Measurements from ENCODE around the gene CNOT9.

The CNOT9 gene

DNA sequence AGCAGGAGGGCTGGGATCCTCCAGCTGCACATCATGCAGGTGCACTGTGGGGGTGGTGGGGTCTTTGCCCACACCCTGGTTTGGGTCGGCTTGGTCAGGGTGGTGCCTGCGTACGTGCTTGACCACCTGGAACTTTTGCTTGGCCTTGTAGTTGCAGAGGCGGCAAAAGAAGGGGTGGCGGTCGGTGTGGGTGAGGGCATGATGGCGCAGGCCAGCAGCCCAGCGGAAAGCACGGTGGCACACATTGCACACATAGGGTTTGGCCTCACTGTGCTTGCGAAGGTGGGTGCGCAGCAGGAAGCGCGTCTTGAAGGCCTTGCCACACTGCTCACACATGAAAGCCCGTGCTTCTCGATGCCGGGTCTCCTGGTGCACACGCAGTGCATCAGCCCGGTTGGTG lies 69.7 kb downstream of the CNOT9 start:
- H3K4me2 ChIP-seq (ENCODE audit: low read length): no peak overlapping the region
- H2BK5ac ChIP-seq (ENCODE audit: low read depth, low read length, poor library complexity): no peak overlapping the region
- H4K12ac ChIP-seq (ENCODE audit: low read depth, low read length): no peak overlapping the region
- no peak overlapping the region for H3K23ac ChIP-seq (ENCODE audit: low read length)
- no peak overlapping the region for H4K8ac ChIP-seq (ENCODE audit: low read depth, low read length)
- no peak overlapping the region for H2AK5ac ChIP-seq (ENCODE audit: low read length)
- H3K4me3 ChIP-seq (ENCODE audit: low read depth, low read length): peak overlapping the region; percentile 27
- H3K4ac ChIP-seq (ENCODE audit: low read depth, low read length): no peak overlapping the region
- H2BK120ac ChIP-seq (ENCODE audit: insufficient read depth, low read length, poor library complexity): no peak overlapping the region
- H2AFZ ChIP-seq (ENCODE audit: insufficient read depth, low read length, poor library complexity): no peak overlapping the region
- H3K36me3 ChIP-seq (ENCODE audit: control insufficient read depth in 1 of 2, insufficient read depth in 2 of 2, low read length in 2 of 2): peaks cover 47 to 72% of the 10 kb centered on the region in 2 experiments
- H3K18ac ChIP-seq (ENCODE audit: low read length): no peak overlapping the region
- DNase-seq: no peak
- H3K27me3 ChIP-seq (ENCODE audit: insufficient read depth, low read length): no peaks in the 10 kb centered on the region
- H3K9me3 ChIP-seq (ENCODE audit: insufficient read depth, low read depth, low read length): no peaks in the 10 kb centered on the region
- H3K4me1 ChIP-seq (ENCODE audit: control insufficient read depth in 1 of 2, insufficient read depth in 2 of 2, low read length in 2 of 2): no peaks in the 10 kb centered on the region
- H3K79me2 ChIP-seq (ENCODE audit: control insufficient read depth, insufficient read depth, low read length, poor library complexity): no peaks in the 10 kb centered on the region
- no peak overlapping the region for H2BK12ac ChIP-seq (ENCODE audit: low read length)
- H3K79me1 ChIP-seq (ENCODE audit: low read length): no peaks in the 10 kb centered on the region
- H3K9ac ChIP-seq (ENCODE audit: low read length): no peak overlapping the region
- H3K14ac ChIP-seq (ENCODE audit: low read length): no peak overlapping the region
- H3K27ac ChIP-seq (ENCODE audit: low read depth, low read length): no peak overlapping the region
- WGBS (ENCODE audit: extremely low coverage, insufficient coverage, insufficient read length): no CpG with 5 or more reads among the region's 18 CpGs
- no peak overlapping the region for H4K91ac ChIP-seq (ENCODE audit: low read depth, low read length)

DNA sequence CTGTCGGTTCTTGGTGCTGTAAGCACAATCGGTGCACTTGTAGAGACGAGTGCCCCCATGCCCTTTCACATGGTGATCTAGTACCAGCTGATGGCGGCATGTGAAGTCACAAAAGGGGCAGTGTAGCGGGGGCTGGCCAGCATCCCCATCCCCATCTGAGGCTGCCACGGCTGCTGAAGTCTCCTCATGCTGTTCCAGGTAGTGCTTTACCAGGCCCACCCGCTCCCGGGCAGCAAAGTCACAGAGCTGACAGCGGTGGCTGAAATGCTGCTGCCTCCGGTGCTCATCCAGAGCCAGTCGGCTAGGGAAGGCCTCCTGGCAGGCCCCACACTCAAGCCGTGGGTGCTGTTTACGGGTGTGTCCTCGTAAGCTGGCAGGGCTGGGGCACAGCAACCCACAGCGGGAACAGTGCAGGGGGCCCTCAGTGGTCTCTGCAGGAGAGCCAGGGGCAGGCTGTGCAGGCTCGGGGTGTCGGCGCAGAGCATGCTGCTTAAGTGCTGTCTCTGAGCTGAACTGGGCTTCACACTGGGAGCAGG lies 73.5 kb downstream of the CNOT9 start:
- Histone ChIP-seq H3K23ac (ENCODE audit: low read length) (no peak overlapping the region), H3K27ac (ENCODE audit: low read depth, low read length) (no peak overlapping the region), H3K79me1 (ENCODE audit: low read length) (no peaks in the 10 kb centered on the region), H2AFZ (ENCODE audit: insufficient read depth, low read length, poor library complexity) (no peak overlapping the region), H2BK5ac (ENCODE audit: low read depth, low read length, poor library complexity) (no peak overlapping the region), H2AK5ac (ENCODE audit: low read length) (no peak overlapping the region), H3K9ac (ENCODE audit: low read length) (no peak overlapping the region), H3K4me1 (ENCODE audit: control insufficient read depth in 1 of 2, insufficient read depth in 2 of 2, low read length in 2 of 2) (no peaks in the 10 kb centered on the region), H3K27me3 (ENCODE audit: insufficient read depth, low read length) (no peaks in the 10 kb centered on the region), H2BK12ac (ENCODE audit: low read length) (no peak overlapping the region), H3K4me3 (ENCODE audit: low read depth, low read length) (no peak overlapping the region), H3K36me3 (ENCODE audit: control insufficient read depth in 1 of 2, insufficient read depth in 2 of 2, low read length in 2 of 2) (peaks cover 58 to 72% of the 10 kb centered on the region in 2 experiments), H4K12ac (ENCODE audit: low read depth, low read length) (no peak overlapping the region), H4K8ac (ENCODE audit: low read depth, low read length) (no peak overlapping the region), H3K18ac (ENCODE audit: low read length) (no peak overlapping the region), H3K79me2 (ENCODE audit: control insufficient read depth, insufficient read depth, low read length, poor library complexity) (no peaks in the 10 kb centered on the region), H3K4me2 (ENCODE audit: low read length) (no peak overlapping the region), H3K4ac (ENCODE audit: low read depth, low read length) (no peak overlapping the region), H4K91ac (ENCODE audit: low read depth, low read length) (no peak overlapping the region), H2BK120ac (ENCODE audit: insufficient read depth, low read length, poor library complexity) (no peak overlapping the region), H3K9me3 (ENCODE audit: insufficient read depth, low read depth, low read length) (peaks cover 4% of the 10 kb centered on the region), H3K14ac (ENCODE audit: low read length) (no peak overlapping the region)
- DNase-seq: no peak
- WGBS (ENCODE audit: extremely low coverage, insufficient coverage, insufficient read length): no CpG with 5 or more reads among the region's 18 CpGs

DNA sequence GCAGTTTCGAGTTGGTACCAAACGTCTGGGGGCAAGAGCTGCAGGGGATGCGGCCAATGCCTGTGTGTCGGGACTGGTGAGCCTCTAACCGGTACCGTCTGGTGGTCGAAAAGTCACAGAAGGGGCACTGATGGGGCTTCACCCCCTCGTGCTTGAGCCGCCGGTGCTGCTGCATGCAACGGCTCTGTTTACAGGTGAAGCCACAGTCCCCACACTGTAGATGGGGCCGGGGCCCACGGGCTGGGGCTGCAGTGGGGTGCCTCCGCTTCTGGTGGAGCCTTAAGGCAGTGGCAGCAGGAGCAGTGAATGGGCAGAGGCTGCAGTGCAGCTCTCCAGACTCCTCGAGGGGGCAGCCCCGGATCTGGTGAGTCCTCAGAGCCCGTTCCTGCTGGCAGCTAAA lies 74.1 kb downstream of the CNOT9 start:
- no peak overlapping the region for H2AFZ ChIP-seq (ENCODE audit: insufficient read depth, low read length, poor library complexity)
- no peak overlapping the region for H3K18ac ChIP-seq (ENCODE audit: low read length)
- peaks cover 60 to 72% of the 10 kb centered on the region in 2 experiments for H3K36me3 ChIP-seq (ENCODE audit: control insufficient read depth in 1 of 2, insufficient read depth in 2 of 2, low read length in 2 of 2)
- H4K8ac ChIP-seq (ENCODE audit: low read depth, low read length): no peak overlapping the region
- H3K27ac ChIP-seq (ENCODE audit: low read depth, low read length): no peak overlapping the region
- no peak for DNase-seq
- peaks cover 4% of the 10 kb centered on the region for H3K9me3 ChIP-seq (ENCODE audit: insufficient read depth, low read depth, low read length)
- H3K14ac ChIP-seq (ENCODE audit: low read length): no peak overlapping the region
- no peak overlapping the region for H3K9ac ChIP-seq (ENCODE audit: low read length)
- H2BK5ac ChIP-seq (ENCODE audit: low read depth, low read length, poor library complexity): no peak overlapping the region
- no peak overlapping the region for H3K4me3 ChIP-seq (ENCODE audit: low read depth, low read length)
- H3K79me1 ChIP-seq (ENCODE audit: low read length): no peaks in the 10 kb centered on the region
- H4K91ac ChIP-seq (ENCODE audit: low read depth, low read length): no peak overlapping the region
- no CpG with 5 or more reads among the region's 17 CpGs for WGBS (ENCODE audit: extremely low coverage, insufficient coverage, insufficient read length)
- H2BK12ac ChIP-seq (ENCODE audit: low read length): no peak overlapping the region
- H3K23ac ChIP-seq (ENCODE audit: low read length): no peak overlapping the region
- H3K79me2 ChIP-seq (ENCODE audit: control insufficient read depth, insufficient read depth, low read length, poor library complexity): no peaks in the 10 kb centered on the region
- H2BK120ac ChIP-seq (ENCODE audit: insufficient read depth, low read length, poor library complexity): no peak overlapping the region
- H3K4me2 ChIP-seq (ENCODE audit: low read length): no peak overlapping the region
- H2AK5ac ChIP-seq (ENCODE audit: low read length): no peak overlapping the region
- H3K4me1 ChIP-seq (ENCODE audit: control insufficient read depth in 1 of 2, insufficient read depth in 2 of 2, low read length in 2 of 2): no peaks in the 10 kb centered on the region
- no peaks in the 10 kb centered on the region for H3K27me3 ChIP-seq (ENCODE audit: insufficient read depth, low read length)
- H4K12ac ChIP-seq (ENCODE audit: low read depth, low read length): no peak overlapping the region
- no peak overlapping the region for H3K4ac ChIP-seq (ENCODE audit: low read depth, low read length)

DNA sequence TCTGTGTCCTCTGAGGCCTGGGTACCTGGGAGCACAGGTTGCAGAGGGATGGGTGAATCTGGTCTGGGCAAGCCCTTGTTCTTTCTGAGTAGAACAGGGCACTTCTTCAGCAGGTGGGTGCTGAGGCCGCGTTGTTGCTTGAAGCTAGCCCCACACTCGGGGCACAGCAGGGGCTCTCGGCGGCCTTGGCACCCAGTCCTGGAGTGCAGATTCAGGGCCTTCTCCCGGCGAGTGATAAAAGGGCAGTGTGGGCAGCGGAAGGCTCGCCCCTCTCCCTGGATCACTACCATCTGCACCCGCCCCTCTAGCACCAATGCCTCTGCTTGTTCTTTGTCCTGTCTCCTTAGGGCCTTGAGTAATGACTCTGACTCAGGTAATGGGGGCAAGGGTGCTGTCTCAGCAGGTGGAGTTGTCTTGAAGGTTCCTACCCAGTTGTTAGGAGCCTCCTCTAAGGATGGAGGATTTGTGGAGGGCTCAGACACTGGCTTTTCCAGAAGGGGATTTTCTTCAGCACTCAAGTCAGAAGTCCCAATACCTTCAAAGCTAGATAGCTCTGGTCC lies 75.2 kb downstream of the CNOT9 start:
- no peak overlapping the region for H3K4me2 ChIP-seq (ENCODE audit: low read length)
- H2AFZ ChIP-seq (ENCODE audit: insufficient read depth, low read length, poor library complexity): no peak overlapping the region
- peaks cover 4% of the 10 kb centered on the region for H3K9me3 ChIP-seq (ENCODE audit: insufficient read depth, low read depth, low read length)
- H2BK12ac ChIP-seq (ENCODE audit: low read length): no peak overlapping the region
- H3K36me3 ChIP-seq (ENCODE audit: control insufficient read depth in 1 of 2, insufficient read depth in 2 of 2, low read length in 2 of 2): peaks cover 60 to 71% of the 10 kb centered on the region in 2 experiments
- no peak overlapping the region for H2BK5ac ChIP-seq (ENCODE audit: low read depth, low read length, poor library complexity)
- H4K91ac ChIP-seq (ENCODE audit: low read depth, low read length): no peak overlapping the region
- no peak overlapping the region for H4K12ac ChIP-seq (ENCODE audit: low read depth, low read length)
- no peaks in the 10 kb centered on the region for H3K4me1 ChIP-seq (ENCODE audit: control insufficient read depth in 1 of 2, insufficient read depth in 2 of 2, low read length in 2 of 2)
- no peak overlapping the region for H3K18ac ChIP-seq (ENCODE audit: low read length)
- H3K27ac ChIP-seq (ENCODE audit: low read depth, low read length): no peak overlapping the region
- WGBS (ENCODE audit: extremely low coverage, insufficient coverage, insufficient read length): no CpG with 5 or more reads among the region's 10 CpGs
- no peak overlapping the region for H3K9ac ChIP-seq (ENCODE audit: low read length)
- DNase-seq: peak in 1 of 2 donors; percentile 17
- H4K8ac ChIP-seq (ENCODE audit: low read depth, low read length): no peak overlapping the region
- H3K4me3 ChIP-seq (ENCODE audit: low read depth, low read length): no peak overlapping the region
- H3K14ac ChIP-seq (ENCODE audit: low read length): no peak overlapping the region
- no peaks in the 10 kb centered on the region for H3K79me1 ChIP-seq (ENCODE audit: low read length)
- H3K23ac ChIP-seq (ENCODE audit: low read length): no peak overlapping the region
- no peak overlapping the region for H2BK120ac ChIP-seq (ENCODE audit: insufficient read depth, low read length, poor library complexity)
- H3K4ac ChIP-seq (ENCODE audit: low read depth, low read length): no peak overlapping the region
- no peaks in the 10 kb centered on the region for H3K27me3 ChIP-seq (ENCODE audit: insufficient read depth, low read length)
- H3K79me2 ChIP-seq (ENCODE audit: control insufficient read depth, insufficient read depth, low read length, poor library complexity): no peaks in the 10 kb centered on the region
- H2AK5ac ChIP-seq (ENCODE audit: low read length): no peak overlapping the region

All from trophoblast cell (in vitro differentiated cells and primary cell).